ENCODE results near the gene ZNF157. TPM values are rescaled to one million over a fixed set of nuclear protein-coding genes. Genes with fewer than 3 reads are reported as not detected.

Gene ZNF157
- total and polyA plus RNA-seq, 12 donors, result 0.10 to 0.28 (median 0.22) TPM; not detected in 4

DNA sequence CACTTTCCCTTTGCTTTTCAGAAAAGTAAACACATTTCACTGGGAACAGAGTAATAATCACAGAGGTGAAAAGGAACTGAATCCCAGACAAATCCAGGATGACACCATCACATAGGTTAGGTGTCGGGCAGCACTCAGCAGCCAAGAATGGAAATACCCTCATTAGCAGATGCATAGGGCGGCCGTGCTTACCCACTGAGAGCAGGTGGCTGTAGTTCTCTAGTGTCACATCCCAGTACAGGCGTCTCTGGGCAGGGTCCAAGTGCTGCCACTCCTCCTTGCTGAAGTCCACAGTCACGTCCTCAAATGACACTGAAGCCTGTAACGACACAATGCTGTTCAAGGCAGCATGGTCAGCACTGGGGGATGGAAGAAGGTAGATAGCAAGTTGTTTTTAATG, 85.7 kb downstream of the ZNF157 start:
- Histone ChIP-seq H3K27ac (no peak overlapping the region), H3K36me3 (replicated peaks in 1 of 2) (no peaks in the 10 kb centered on the region), H3K9me3 (replicated peaks in 1 of 3) (no peaks in the 10 kb centered on the region), H3K4me1 (replicated peaks in 1 of 2) (no peaks in the 10 kb centered on the region), H3K4me3 (no peak overlapping the region), H3K27me3 (no peaks in the 10 kb centered on the region)
- DNase-seq, result no peak
- TF ChIP-seq, protein P1, sequence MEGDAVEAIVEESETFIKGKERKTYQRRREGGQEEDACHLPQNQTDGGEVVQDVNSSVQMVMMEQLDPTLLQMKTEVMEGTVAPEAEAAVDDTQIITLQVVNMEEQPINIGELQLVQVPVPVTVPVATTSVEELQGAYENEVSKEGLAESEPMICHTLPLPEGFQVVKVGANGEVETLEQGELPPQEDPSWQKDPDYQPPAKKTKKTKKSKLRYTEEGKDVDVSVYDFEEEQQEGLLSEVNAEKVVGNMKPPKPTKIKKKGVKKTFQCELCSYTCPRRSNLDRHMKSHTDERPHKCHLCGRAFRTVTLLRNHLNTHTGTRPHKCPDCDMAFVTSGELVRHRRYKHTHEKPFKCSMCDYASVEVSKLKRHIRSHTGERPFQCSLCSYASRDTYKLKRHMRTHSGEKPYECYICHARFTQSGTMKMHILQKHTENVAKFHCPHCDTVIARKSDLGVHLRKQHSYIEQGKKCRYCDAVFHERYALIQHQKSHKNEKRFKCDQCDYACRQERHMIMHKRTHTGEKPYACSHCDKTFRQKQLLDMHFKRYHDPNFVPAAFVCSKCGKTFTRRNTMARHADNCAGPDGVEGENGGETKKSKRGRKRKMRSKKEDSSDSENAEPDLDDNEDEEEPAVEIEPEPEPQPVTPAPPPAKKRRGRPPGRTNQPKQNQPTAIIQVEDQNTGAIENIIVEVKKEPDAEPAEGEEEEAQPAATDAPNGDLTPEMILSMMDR (IDR thresholded peaks at IDR 0.05), result no peak
- TF ChIP-seq POLR2A (IDR thresholded peaks at IDR 0.05), result no peak
- intact Hi-C loops (cut with DNase I), result no loop called here
- WGBS, 4 donors, result 76 to 98% (median 94%) methylated on average over 6 of the region's 6 CpGs

GRCh38 chrX:47458528-47458927, 88.2 kb downstream of the ZNF157 start:
- intact Hi-C loops (cut with DNase I), result no loop called here

DNA sequence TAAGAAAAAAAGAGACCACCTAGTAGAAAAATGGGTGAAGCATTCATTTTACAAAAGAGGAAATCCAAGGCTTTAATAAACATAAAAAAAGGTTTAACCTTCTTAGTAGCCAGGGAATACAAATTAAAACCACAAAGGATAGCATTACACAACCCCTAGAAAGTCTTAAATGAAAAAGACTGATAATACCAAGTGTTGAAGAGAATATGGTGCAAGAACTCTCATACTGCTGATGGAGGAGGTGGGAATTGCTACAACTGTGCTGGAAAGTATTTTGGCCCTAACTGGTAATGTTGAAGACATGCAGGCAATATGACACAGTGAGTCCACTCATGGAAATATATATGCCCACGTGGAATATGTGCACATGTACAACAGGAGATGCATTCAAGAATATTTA, 90.2 kb downstream of the ZNF157 start:
- H3K4me1 ChIP-seq (replicated peaks in 1 of 2), result no peaks in the 10 kb centered on the region
- no peaks in the 10 kb centered on the region for H3K36me3 ChIP-seq (replicated peaks in 1 of 2)
- TF ChIP-seq, protein P1 (IDR thresholded peaks at IDR 0.05), result no peak
- TF ChIP-seq POLR2A (IDR thresholded peaks at IDR 0.05), result no peak
- H3K9me3 ChIP-seq (replicated peaks in 1 of 3), result no peaks in the 10 kb centered on the region
- no peak overlapping the region for H3K4me3 ChIP-seq
- H3K27me3 ChIP-seq, result no peaks in the 10 kb centered on the region
- no peak overlapping the region for H3K27ac ChIP-seq
- DNase-seq, result no peak
- 48 to 100% (median 56%) methylated on average over 1 of the region's 1 CpG for WGBS, 4 donors
- intact Hi-C loops (cut with DNase I), result no loop called here

More at GRCh38 chrX:47458528-47458927, 88.2 kb downstream of the ZNF157 start:
- Histone ChIP-seq H3K27me3 (no peaks in the 10 kb centered on the region), H3K9me3 (replicated peaks in 1 of 3) (no peaks in the 10 kb centered on the region), H3K4me3 (no peak overlapping the region), H3K4me1 (replicated peaks in 1 of 2) (no peaks in the 10 kb centered on the region), H3K36me3 (replicated peaks in 1 of 2) (no peaks in the 10 kb centered on the region), H3K27ac (no peak overlapping the region)
- TF ChIP-seq, protein P1 (IDR thresholded peaks at IDR 0.05), result no peak
- no peak for TF ChIP-seq POLR2A (IDR thresholded peaks at IDR 0.05)
- no peak for DNase-seq
- WGBS, 4 donors, result 79 to 95% (median 87%) methylated on average over 6 of the region's 6 CpGs

Small RNA genes within 50 kb of the gene (small RNA-seq; reads per million reads assigned to genes)
- gene SNORA11C, result 0 reads per million in 2 donors

Other genes with a start within 250 kb of the ZNF157 start
- gene NDUFB11, start 225.9 kb upstream of the ZNF157 start, total RNA-seq, result 100 to 1,000 TPM in 8 of 9 donors, 10 to 100 TPM in 1; 77.0 to 169 (median 155) TPM
- 100 to 1,000 TPM in 1 of 3 donors, 10 to 100 TPM in 2; 49.6 to 110 (median 70.0) TPM for gene NDUFB11, start 225.9 kb upstream of the ZNF157 start, polyA plus RNA-seq
- 10 to 100 TPM; 27.7 to 54.8 (median 32.9) TPM for gene RBM10, start 225.4 kb upstream of the ZNF157 start, total RNA-seq
- gene RBM10, start 225.4 kb upstream of the ZNF157 start, polyA plus RNA-seq, result 10 to 100 TPM; 35.2 to 75.9 (median 47.8) TPM
- gene UBA1, start 176.7 kb upstream of the ZNF157 start, total RNA-seq, result 100 to 1,000 TPM; 167 to 356 (median 235) TPM
- gene UBA1, start 176.7 kb upstream of the ZNF157 start, polyA plus RNA-seq, result 100 to 1,000 TPM; 160 to 214 (median 202) TPM
- gene CDK16, start 151.9 kb upstream of the ZNF157 start, total RNA-seq, result 100 to 1,000 TPM in 8 of 9 donors, 10 to 100 TPM in 1; 50.5 to 187 (median 112) TPM
- 100 to 1,000 TPM in 2 of 3 donors, 10 to 100 TPM in 1; 74.7 to 137 (median 123) TPM for gene CDK16, start 151.9 kb upstream of the ZNF157 start, polyA plus RNA-seq
- gene USP11, start 137.6 kb upstream of the ZNF157 start, total RNA-seq, result 10 to 100 TPM; 27.4 to 63.0 (median 52.8) TPM
- 10 to 100 TPM; 35.5 to 57.8 (median 50.1) TPM for gene USP11, start 137.6 kb upstream of the ZNF157 start, polyA plus RNA-seq
- gene ZNF41, start 112.6 kb downstream of the ZNF157 start, total RNA-seq, result 1 to 10 TPM; 2.8 to 8.9 (median 7.8) TPM
- gene ZNF41, start 112.6 kb downstream of the ZNF157 start, polyA plus RNA-seq, result 10 to 100 TPM in 1 of 3 donors, 1 to 10 TPM in 2; 2.8 to 10.5 (median 4.2) TPM
- 100 to 1,000 TPM in 2 of 9 donors, 10 to 100 TPM in 7; 31.2 to 113 (median 66.5) TPM for gene ARAF, start 190.6 kb downstream of the ZNF157 start, total RNA-seq
- 10 to 100 TPM; 51.2 to 64.5 (median 59.4) TPM for gene ARAF, start 190.6 kb downstream of the ZNF157 start, polyA plus RNA-seq
- gene TIMP1, start 211.9 kb downstream of the ZNF157 start, total RNA-seq, result 1,000 to 10,000 TPM in 2 of 9 donors, 100 to 1,000 TPM in 7; 176 to 1,511 (median 643) TPM
- gene TIMP1, start 211.9 kb downstream of the ZNF157 start, polyA plus RNA-seq, result 1,000 to 10,000 TPM in 2 of 3 donors, 100 to 1,000 TPM in 1; 415 to 3,693 (median 3,244) TPM
- 1 to 10 TPM in 6 of 9 donors, under 1 TPM in 2, not detected in 1; 0.12 to 8.2 (median 3.1) TPM for gene SYN1, start 249.3 kb downstream of the ZNF157 start, total RNA-seq
- gene SYN1, start 249.3 kb downstream of the ZNF157 start, polyA plus RNA-seq, result 10 to 100 TPM in 1 of 3 donors, 1 to 10 TPM in 2; 3.8 to 16.5 (median 6.2) TPM

All from adrenal gland (tissue), 12 donors.